Skeletal muscle tissue (tissue), 1 donor: Measurements from ENCODE around the gene TAS2R50. TPM values are rescaled to one million over a fixed set of nuclear protein-coding genes. Genes with fewer than 3 reads are reported as not detected.

Experiments used
- total RNA-seq: library from RNA; depleted of rRNA; stranded (reverse); fragments of >200 nt; gene quantifications from one replicate; pipeline ENCODE4 v1.2.3, GENCODE V29; 2014

Gene TAS2R50
- total RNA-seq, 1 donor from 2014 or later = 7.8 TPM

Other genes starting within 250 kb of the TAS2R50 start
- not detected for gene TAS2R7, start 184.3 kb downstream of the TAS2R50 start, total RNA-seq
- gene TAS2R8, start 179.6 kb downstream of the TAS2R50 start, total RNA-seq = not detected
- gene TAS2R9, start 176.7 kb downstream of the TAS2R50 start, total RNA-seq = 0.52 TPM
- gene TAS2R10, start 160.6 kb downstream of the TAS2R50 start, total RNA-seq = 2.1 TPM
- 2.6 TPM for gene PRR4, start 137.4 kb downstream of the TAS2R50 start, total RNA-seq
- 31.8 TPM for gene PRH1, start 102.7 kb downstream of the TAS2R50 start, total RNA-seq
- 4.2 TPM for gene TAS2R13, start 77.3 kb downstream of the TAS2R50 start, total RNA-seq
- gene PRH2, start 57.7 kb downstream of the TAS2R50 start, total RNA-seq = not detected
- gene TAS2R14, start 47.6 kb downstream of the TAS2R50 start, total RNA-seq = 6.8 TPM
- gene TAS2R20, start 11.4 kb upstream of the TAS2R50 start, total RNA-seq = 6.3 TPM
- gene TAS2R19, start 35.7 kb upstream of the TAS2R50 start, total RNA-seq = 9.9 TPM
- 8.9 TPM for gene TAS2R31, start 44.5 kb upstream of the TAS2R50 start, total RNA-seq
- 3.1 TPM for gene TAS2R46, start 75.4 kb upstream of the TAS2R50 start, total RNA-seq
- gene TAS2R43, start 105.4 kb upstream of the TAS2R50 start, total RNA-seq = 11.5 TPM
- 12.5 TPM for gene TAS2R30, start 147.7 kb upstream of the TAS2R50 start, total RNA-seq
- gene SMIM10L1, start 184.3 kb upstream of the TAS2R50 start, total RNA-seq = 4.7 TPM
- gene TAS2R42, start 200.0 kb upstream of the TAS2R50 start, total RNA-seq = not detected